Activated naive CD8-positive, alpha-beta T cell treated with anti-CD3 and anti-CD28 coated beads, Interleukin-2, amount 50 U/mL, for 16 hours (primary cell): ENCODE measurements around the gene CTF1.
"Not testable (repeated sequence)": the region's sequence is repeated elsewhere in the genome, so short reads cannot be mapped to it uniquely, and the experiment has no call there.

Experiments
- DNase-seq: peaks from one replicate; pipeline ENCODE4 v3.0.0-alpha.2; 2020; ENCODE audit warnings: low read depth, low spot score

The CTF1 gene

GRCh38 chr16:30887927-30888326 lies 8.5 kb upstream of the CTF1 start:
- no peak for DNase-seq

GRCh38 chr16:30888856-30889499 lies 7.4 kb upstream of the CTF1 start:
- no peak for DNase-seq

DNA sequence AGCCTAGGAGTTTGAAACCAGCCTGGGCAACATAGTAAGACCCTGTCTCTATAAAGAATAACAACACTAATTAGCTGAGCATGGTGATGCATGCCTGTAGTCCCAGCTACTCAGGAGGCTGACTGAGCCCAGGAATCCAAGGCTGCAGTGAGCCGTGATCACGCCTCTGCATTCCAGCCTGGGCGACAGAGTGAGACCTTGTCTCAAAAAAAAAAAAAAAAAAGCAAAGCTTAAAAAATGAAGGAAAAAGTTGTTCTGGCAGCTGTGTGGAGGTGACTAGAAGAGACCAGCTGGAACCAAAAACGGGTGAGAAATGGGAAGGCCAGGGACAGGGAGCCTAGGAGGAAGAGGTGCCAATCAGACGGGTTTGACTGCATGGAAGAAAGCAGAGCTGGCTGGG lies 6.7 kb upstream of the CTF1 start:
- DNase-seq = no peak

DNA sequence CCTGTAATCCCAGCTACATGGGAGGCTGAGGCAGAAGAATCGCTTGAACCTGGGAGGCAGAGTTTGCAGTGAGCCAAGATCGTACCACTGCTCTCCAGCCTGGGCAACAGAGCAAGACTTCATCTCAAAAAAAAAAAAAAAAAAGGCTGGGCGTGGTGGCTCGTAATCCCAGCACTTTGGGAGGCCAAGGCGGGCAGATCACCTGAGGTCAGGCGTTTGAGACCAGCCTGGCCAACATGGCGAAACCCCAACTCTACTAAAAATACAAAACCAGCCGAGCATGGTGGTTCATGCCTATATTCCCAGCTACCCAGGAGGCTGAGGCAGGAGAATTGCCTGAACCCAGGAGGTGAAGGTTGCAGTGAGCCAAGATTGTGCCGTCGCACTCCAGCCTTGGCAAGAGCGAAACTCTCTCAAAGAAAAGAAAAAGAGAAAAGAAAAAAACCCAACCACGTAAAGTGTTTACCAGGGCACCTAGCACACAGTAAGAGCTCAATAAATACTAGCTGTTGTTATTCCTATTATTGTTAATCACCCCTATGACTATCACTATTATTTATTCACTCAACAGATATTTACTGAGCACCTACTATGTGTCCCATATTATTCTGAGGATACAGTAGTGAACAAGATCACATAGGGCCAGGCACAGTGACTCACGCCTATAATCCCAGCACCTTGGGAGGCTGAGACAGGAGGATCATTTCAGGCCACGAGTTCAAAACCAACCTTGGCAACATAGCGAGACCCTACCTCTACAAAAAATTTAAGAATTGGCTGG lies 5.2 kb upstream of the CTF1 start:
- not testable (repeated sequence) for DNase-seq

- no peak for DNase-seq
These were observed 3.6 kb upstream of the CTF1 start for GRCh38 chr16:30892670-30893416.

- no peak for DNase-seq
These were observed 3.0 kb upstream of the CTF1 start for GRCh38 chr16:30893417-30893743.

DNA sequence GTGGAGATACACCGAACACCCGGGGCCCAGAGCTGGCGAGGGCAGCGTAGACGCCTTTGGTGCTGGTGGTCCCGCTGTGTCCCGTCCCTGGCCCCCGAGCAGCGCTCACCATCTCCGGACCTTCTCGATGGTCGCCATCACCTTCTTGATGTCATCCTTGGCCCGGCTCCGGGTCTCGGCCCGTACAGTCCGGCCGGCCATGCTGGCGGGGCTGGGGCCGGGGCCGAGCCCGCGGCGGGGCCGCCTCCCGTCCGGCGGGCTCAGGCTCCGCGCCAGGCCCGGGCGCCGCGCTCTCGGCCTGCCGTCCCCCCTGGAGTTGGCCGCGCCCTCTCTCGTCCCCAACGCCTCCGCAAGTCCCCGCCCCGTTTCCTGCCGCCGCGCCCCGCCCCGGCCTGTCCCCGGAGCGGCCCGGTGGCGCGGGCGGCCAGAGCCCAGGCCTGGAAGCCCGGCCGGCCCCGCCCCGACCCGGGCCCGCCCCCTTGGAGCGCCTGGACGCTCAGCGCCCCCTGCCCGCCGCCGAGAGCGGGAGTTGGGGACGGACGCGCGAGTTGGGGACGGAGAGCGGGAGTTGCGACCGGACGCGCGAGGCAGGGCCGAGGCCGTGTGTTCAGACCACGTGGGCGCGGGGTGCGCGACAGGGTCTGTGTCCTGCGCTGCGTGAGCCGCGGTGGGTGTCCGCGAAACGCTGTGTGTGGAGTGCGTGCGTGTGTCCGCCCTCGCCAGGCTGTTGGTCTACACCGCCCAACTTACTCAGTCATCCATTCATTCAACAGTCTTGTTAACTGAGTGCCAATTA lies 2.5 kb upstream of the CTF1 start, which contains the start of gene BCL7C:
BCL7C (minus strand) TSS at position 334 of the 796 bp plus-strand sequence; CDS start at position 201, 133 bp downstream.
- DNase-seq = peak; percentile 53

GRCh38 chr16:30894540-30895368 lies 1.7 kb upstream of the CTF1 start:
- DNase-seq = no peak

DNA sequence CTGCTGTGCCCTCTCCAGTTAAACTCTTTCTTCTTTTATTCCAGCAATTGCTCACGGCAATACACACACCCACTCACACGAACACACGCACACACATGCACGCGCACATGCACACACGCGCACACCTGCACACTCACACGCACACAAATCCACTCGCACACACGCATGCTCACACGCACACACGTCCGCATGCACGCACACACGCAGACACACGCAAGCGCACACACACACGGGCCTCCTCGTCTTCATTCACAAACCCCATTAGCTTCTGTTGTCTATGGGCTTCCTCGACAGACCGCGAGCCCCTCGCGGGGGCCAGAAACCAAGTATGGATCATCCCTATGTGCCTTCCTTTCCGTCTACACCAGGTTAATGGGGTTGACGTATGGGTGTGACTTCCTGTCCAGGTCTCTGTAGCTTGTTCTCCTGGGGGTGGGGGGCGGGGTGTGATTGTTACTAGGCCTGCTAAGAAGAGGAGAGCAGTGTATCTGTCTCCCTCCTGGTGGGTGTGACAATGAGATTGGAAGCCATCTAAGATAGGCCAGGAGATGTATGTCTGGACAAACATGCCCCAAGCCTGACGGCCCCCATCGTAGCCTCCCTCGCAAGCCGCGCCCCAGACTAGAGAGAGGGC lies 670 bp upstream of the CTF1 start:
- no peak for DNase-seq

GRCh38 chr16:30896889-30897733 lies 697 bp downstream of the CTF1 start:
- DNase-seq = peak; percentile 55

- no peak for DNase-seq
These were observed 3.4 kb downstream of the CTF1 start for GRCh38 chr16:30899794-30900193.

DNA sequence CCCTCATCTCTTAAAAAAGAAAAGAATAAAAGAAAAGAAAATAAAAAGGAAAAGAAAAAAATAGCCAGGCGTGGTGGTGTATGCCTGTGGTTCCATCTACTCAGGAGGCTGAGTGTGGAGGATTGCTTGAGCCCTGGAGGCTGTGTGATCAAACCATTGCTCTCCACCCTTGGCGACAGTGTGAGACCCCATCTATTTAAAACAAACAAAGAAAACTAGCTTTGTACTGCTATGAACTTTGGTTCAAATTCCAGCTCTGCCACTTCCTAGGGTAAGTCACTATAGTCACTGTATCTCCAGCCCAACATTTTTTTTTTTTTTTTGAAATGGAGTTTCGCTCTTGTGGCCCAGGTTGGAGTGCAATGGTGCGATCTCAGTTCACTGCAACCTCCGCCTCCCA lies 4.2 kb downstream of the CTF1 start:
- DNase-seq = no peak

- DNase-seq = no peak
These were observed 5.0 kb downstream of the CTF1 start for GRCh38 chr16:30901201-30902028.

DNA sequence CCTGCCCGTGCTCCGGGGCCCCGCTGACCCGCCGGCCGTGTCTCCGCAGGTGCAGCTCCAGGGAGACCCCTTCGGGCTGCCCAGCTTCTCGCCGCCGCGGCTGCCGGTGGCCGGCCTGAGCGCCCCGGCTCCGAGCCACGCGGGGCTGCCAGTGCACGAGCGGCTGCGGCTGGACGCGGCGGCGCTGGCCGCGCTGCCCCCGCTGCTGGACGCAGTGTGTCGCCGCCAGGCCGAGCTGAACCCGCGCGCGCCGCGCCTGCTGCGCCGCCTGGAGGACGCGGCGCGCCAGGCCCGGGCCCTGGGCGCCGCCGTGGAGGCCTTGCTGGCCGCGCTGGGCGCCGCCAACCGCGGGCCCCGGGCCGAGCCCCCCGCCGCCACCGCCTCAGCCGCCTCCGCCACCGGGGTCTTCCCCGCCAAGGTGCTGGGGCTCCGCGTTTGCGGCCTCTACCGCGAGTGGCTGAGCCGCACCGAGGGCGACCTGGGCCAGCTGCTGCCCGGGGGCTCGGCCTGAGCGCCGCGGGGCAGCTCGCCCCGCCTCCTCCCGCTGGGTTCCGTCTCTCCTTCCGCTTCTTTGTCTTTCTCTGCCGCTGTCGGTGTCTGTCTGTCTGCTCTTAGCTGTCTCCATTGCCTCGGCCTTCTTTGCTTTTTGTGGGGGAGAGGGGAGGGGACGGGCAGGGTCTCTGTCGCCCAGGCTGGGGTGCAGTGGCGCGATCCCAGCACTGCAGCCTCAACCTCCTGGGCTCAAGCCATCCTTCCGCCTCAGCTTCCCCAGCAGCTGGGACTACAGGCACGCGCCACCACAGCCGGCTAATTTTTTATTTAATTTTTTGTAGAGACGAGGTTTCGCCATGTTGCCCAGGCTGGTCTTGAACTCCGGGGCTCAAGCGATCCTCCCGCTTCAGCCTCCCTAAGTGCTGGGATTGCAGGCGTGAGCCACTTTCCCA lies 5.9 kb downstream of the CTF1 start:
- no peak for DNase-seq

DNA sequence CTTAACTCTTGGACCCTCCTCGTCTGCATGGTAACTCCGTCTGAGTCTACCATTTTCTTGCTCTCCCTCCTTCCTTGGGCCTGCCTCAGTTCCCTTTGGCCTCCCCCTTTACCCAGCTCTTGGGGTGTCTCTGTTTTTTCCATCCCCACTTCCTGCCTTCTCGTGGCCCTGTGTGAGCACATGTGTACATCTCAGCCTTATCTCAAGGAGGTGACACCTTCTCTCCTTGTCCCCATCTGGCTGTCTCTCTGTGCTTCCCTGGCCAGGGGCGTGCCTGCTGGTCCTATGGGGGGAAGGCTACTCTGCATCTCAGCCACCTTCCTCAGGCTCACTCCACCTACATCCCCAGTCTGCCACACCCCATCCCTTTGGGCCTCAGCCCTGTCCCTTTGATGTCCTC lies 6.6 kb downstream of the CTF1 start:
- DNase-seq = no peak

- no peak for DNase-seq
These were observed 7.2 kb downstream of the CTF1 start for GRCh38 chr16:30903596-30903995.

- no peak for DNase-seq
These were observed 7.8 kb downstream of the CTF1 start for GRCh38 chr16:30904114-30904780.
